ENCODE data around the gene DISC1. TPM values are rescaled to one million over a fixed set of nuclear protein-coding genes. Genes with fewer than 3 reads are reported as not detected.

Gene DISC1
- total and polyA plus RNA-seq, 2 of the 13 experiments (the other 11 are each of a cell fraction or from before 2014, with no cell fraction given), result 4.2 to 4.6 TPM

DNA sequence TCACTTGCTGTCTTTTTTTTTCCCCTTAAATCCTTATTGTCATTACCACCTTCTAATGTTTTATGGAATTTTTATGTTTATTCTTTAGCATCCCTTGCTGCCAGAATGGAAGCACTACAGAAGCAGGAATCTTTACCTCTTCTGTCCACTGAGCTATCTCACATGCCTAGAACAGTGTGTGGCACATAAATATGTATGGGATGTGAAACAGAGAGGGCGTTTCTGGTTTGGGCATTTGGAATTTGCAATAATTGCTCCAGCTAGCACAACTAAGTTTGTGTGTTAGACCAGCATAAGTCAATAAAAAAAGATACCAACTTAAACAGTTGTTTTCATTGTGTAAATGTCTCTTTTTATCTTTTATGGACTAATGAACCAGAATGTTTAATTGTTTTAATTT, 330.8 kb downstream of the DISC1 start:
- WGBS (ENCODE audit: low lambda C conversion rate), result 65% methylated on average over 1 of the region's 1 CpG

DNA sequence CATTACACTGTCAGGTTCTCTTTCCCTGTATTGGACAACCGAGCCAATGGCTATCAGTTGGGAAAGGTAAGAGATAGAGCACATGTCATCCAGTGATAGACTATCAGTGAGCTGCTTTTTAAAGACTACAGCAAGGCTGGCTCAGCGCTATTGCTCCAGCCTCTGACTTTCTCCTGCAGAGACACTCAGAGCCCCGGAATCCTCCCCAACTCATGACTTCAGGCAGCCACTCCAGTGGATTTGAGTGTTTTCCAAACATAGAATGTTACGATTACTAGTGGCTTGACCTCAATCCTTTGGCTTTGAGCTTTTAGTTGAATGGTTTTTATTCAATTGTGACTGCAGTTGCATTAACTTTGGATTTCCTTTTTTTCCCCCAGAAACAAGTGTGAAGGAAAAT, 331.9 kb downstream of the DISC1 start:
- DNase-seq (ENCODE audit: low spot score), result no peak
- Histone ChIP-seq H3K9ac (ENCODE audit: insufficient read depth, low read depth, low read length) (no peak overlapping the region), H3K4me2 (ENCODE audit: low read depth, low read length) (no peak overlapping the region), H3K4me1 (ENCODE audit: insufficient read depth, low read length) (no peaks in the 10 kb centered on the region), H2AFZ (ENCODE audit: low read length) (no peak overlapping the region), H3K9me3 (ENCODE audit: low read length) (no peaks in the 10 kb centered on the region), H3K27me3 (ENCODE audit: control insufficient read depth in 1 of 2, insufficient read depth in 2 of 2, low read length in 2 of 2) (no peaks in the 10 kb centered on the region), H4K20me1 (ENCODE audit: insufficient read depth, low read length) (no peaks in the 10 kb centered on the region), H3K27ac (ENCODE audit: extremely low read length, insufficient read depth, low read length) (no peak overlapping the region), H3K4me3 (replicated peaks in 1 of 3; ENCODE audit: insufficient read depth in 1 of 3, low read depth in 2 of 3, low read length in 3 of 3) (no peak overlapping the region), H3K36me3 (replicated peaks in 1 of 2; ENCODE audit: control insufficient read depth in 1 of 2, insufficient read depth in 2 of 2, low read length in 2 of 2) (peaks cover 0 to 2% of the 10 kb centered on the region in 2 experiments; a peak in 2 of 5 replicates), H3K79me2 (ENCODE audit: insufficient read depth, low read length) (no peaks in the 10 kb centered on the region)
- POLR2A ChIA-PET, result no interaction called here
- CTCF ChIA-PET (ENCODE audit: low intra/inter-chr PET ratio, low total read pairs), result no interaction called here
- in situ Hi-C loops (cut with HindIII; ENCODE audit: extremely low pct_ligation_motif_present, low pct_unique_long_range_greater_than_20kb) (no loop called here), intact Hi-C loops (cut with micrococcal nuclease; ENCODE audit: unreplicated experiment) (no loop called here)
- BruUV-seq (replicated peaks), result no TSS peak
- no peak for FAIRE-seq
- 93% methylated on average over 4 of the region's 4 CpGs for WGBS (ENCODE audit: low lambda C conversion rate)
- no peak for ATAC-seq
- no peak for TF ChIP-seq MEF2D (CRISPR knock-in tag; IDR thresholded peaks at IDR 0.05)
- TF ChIP-seq ZNF34 (CRISPR knock-in tag; IDR thresholded peaks at IDR 0.05; ENCODE audit: borderline replicate concordance), result no peak
- TF ChIP-seq ZNF607 (CRISPR knock-in tag; IDR thresholded peaks at IDR 0.05; ENCODE audit: borderline replicate concordance), result no peak
- TF ChIP-seq MAFK (conservative IDR thresholded peaks at IDR 0.05 in 1 of 2, IDR thresholded peaks at IDR 0.05 in 1 of 2; ENCODE audit: low read length in 2 of 2), result no peak
- TF ChIP-seq SMYD3 (CRISPR knock-in tag; IDR thresholded peaks at IDR 0.05), result no peak
- TF ChIP-seq SP5 (CRISPR knock-in tag; IDR thresholded peaks at IDR 0.05; ENCODE audit: borderline replicate concordance, low read depth), result no peak
- TF ChIP-seq ZBTB20 (CRISPR knock-in tag; IDR thresholded peaks at IDR 0.05; ENCODE audit: borderline replicate concordance, low read depth), result no peak
- TF ChIP-seq TRIM24 (CRISPR knock-in tag; IDR thresholded peaks at IDR 0.05), result no peak
- no peak for TF ChIP-seq ZNF382 (CRISPR knock-in tag; IDR thresholded peaks at IDR 0.05; ENCODE audit: borderline replicate concordance)
- TF ChIP-seq, protein P1, sequence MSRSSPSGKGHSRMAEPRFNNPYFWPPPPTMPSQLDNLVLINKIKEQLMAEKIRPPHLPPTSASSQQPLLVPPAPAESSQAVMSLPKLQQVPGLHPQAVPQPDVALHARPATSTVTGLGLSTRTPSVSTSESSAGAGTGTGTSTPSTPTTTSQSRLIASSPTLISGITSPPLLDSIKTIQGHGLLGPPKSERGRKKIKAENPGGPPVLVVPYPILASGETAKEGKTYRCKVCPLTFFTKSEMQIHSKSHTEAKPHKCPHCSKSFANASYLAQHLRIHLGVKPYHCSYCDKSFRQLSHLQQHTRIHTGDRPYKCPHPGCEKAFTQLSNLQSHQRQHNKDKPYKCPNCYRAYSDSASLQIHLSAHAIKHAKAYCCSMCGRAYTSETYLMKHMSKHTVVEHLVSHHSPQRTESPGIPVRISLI (CRISPR knock-in tag; IDR thresholded peaks at IDR 0.05; ENCODE audit: borderline replicate concordance), result no peak
- TF ChIP-seq SMAD3 (CRISPR knock-in tag; IDR thresholded peaks at IDR 0.05), result no peak
- no peak for TF ChIP-seq AGO1 (IDR thresholded peaks at IDR 0.05; ENCODE audit: low read depth, low read length, poor library complexity, severe bottlenecking)
- TF ChIP-seq SATB2 (CRISPR knock-in tag; IDR thresholded peaks at IDR 0.05), result no peak
- no peak for TF ChIP-seq SP4 (CRISPR knock-in tag; IDR thresholded peaks at IDR 0.05)
- no peak for TF ChIP-seq ZKSCAN5 (CRISPR knock-in tag; IDR thresholded peaks at IDR 0.05)

More for the DNA sequence above, 330.8 kb downstream of the DISC1 start:
- ATAC-seq (no peak), DNase-seq (ENCODE audit: low spot score) (no peak), FAIRE-seq (no peak)
- H2AFZ ChIP-seq (ENCODE audit: low read length), result no peak overlapping the region
- H3K9ac ChIP-seq (ENCODE audit: insufficient read depth, low read depth, low read length), result no peak overlapping the region
- CTCF ChIA-PET (ENCODE audit: low intra/inter-chr PET ratio, low total read pairs), result no interaction called here
- no peak overlapping the region for H3K4me2 ChIP-seq (ENCODE audit: low read depth, low read length)
- no TSS peak for BruUV-seq (replicated peaks)
- H3K79me2 ChIP-seq (ENCODE audit: insufficient read depth, low read length), result no peaks in the 10 kb centered on the region
- H3K27me3 ChIP-seq (ENCODE audit: control insufficient read depth in 1 of 2, insufficient read depth in 2 of 2, low read length in 2 of 2), result no peaks in the 10 kb centered on the region
- intact Hi-C loops (cut with micrococcal nuclease; ENCODE audit: unreplicated experiment), result no loop called here
- POLR2A ChIA-PET, result no interaction called here
- peaks cover 0 to 2% of the 10 kb centered on the region in 2 experiments; a peak in 2 of 5 replicates for H3K36me3 ChIP-seq (replicated peaks in 1 of 2; ENCODE audit: control insufficient read depth in 1 of 2, insufficient read depth in 2 of 2, low read length in 2 of 2)
- no peak overlapping the region for H3K27ac ChIP-seq (ENCODE audit: extremely low read length, insufficient read depth, low read length)
- in situ Hi-C loops (cut with HindIII; ENCODE audit: extremely low pct_ligation_motif_present, low pct_unique_long_range_greater_than_20kb), result no loop called here
- H3K4me1 ChIP-seq (ENCODE audit: insufficient read depth, low read length), result no peaks in the 10 kb centered on the region
- no peaks in the 10 kb centered on the region for H4K20me1 ChIP-seq (ENCODE audit: insufficient read depth, low read length)
- TF ChIP-seq, protein P2, sequence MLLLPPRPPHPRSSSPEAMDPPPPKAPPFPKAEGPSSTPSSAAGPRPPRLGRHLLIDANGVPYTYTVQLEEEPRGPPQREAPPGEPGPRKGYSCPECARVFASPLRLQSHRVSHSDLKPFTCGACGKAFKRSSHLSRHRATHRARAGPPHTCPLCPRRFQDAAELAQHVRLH (CRISPR knock-in tag; IDR thresholded peaks at IDR 0.05; ENCODE audit: borderline replicate concordance, low read depth), result no peak
- TF ChIP-seq ZNF619 (CRISPR knock-in tag; IDR thresholded peaks at IDR 0.05), result no peak
- no peak for TF ChIP-seq ZNF572 (CRISPR knock-in tag; IDR thresholded peaks at IDR 0.05)
- no peak for TF ChIP-seq ZNF282 (IDR thresholded peaks at IDR 0.05; ENCODE audit: partially characterized antibody)
- no peak for TF ChIP-seq NR2F1 (CRISPR knock-in tag; IDR thresholded peaks at IDR 0.05)
- no peak for TF ChIP-seq ZMYM3 (CRISPR knock-in tag; IDR thresholded peaks at IDR 0.05)
- TF ChIP-seq ZNF879 (CRISPR knock-in tag; IDR thresholded peaks at IDR 0.05), result no peak
- no peak for TF ChIP-seq FIP1L1 (IDR thresholded peaks at IDR 0.05; ENCODE audit: borderline replicate concordance, insufficient read depth, low read depth, low read length)
- no peak for TF ChIP-seq ZFAT (CRISPR knock-in tag; conservative IDR thresholded peaks at IDR 0.05)
- TF ChIP-seq CAMTA2 (CRISPR knock-in tag; IDR thresholded peaks at IDR 0.05; ENCODE audit: borderline replicate concordance), result no peak
- TF ChIP-seq ZMYM2 (CRISPR knock-in tag; IDR thresholded peaks at IDR 0.05), result no peak
- no peak for TF ChIP-seq MAF1 (CRISPR knock-in tag; IDR thresholded peaks at IDR 0.05; ENCODE audit: borderline replicate concordance)
- no peak for TF ChIP-seq ZNF430 (CRISPR knock-in tag; IDR thresholded peaks at IDR 0.05)
- no peaks in the 10 kb centered on the region for H3K9me3 ChIP-seq (ENCODE audit: low read length)
- no peak overlapping the region for H3K4me3 ChIP-seq (replicated peaks in 1 of 3; ENCODE audit: insufficient read depth in 1 of 3, low read depth in 2 of 3, low read length in 3 of 3)
